K562 (cell line): Measurements from ENCODE around the gene LLGL2. TPM values are rescaled to one million over a fixed set of nuclear protein-coding genes. Genes with fewer than 3 reads are reported as not detected.

Experiments
- ATAC-seq: fragments of 200-7000 bp; cut with Tn5 transposase; 3 replicates; pipeline ENCODE4 v1.9.1; 2020; ENCODE audit warnings: moderate library complexity
- BruUV-seq: library from RNA; stranded (reverse); fragments of 400-500 nt; replicated peaks from 2 replicates; lab custom pipeline; 2021; lab: Mats Ljungman, UMichigan
- CTCF ChIA-PET: fragments of 300-600 bp; formaldehyde crosslinking; extraction: SDS; loops from one replicate; lab custom pipeline; 2021; ENCODE audit warnings: low intra/inter-chr PET ratio; lab: Yijun Ruan, JAX
- POLR2A ChIA-PET: fragments of 300-600, 350-650 bp; sonication (Branson Sonifier 250); formaldehyde crosslinking; extraction: SDS; loops from one replicate; lab custom pipeline; 2021; ENCODE audit warnings: antibody characterized with exemption, inconsistent platforms; lab: Yijun Ruan, JAX
- DNase-seq, 4 experiments: peaks; one replicate each; pipeline versions ENCODE4 v3.0.0 to v3.0.0-alpha.2; 2011 to 2018; ENCODE audit warnings: low spot score in 3 of 4, mixed read lengths in 3 of 4; ENCODE audit errors: extremely low read depth in 1 of 4
- FAIRE-seq: peaks from 2 replicates; lab custom pipeline; 2011; peaks lifted over from hg19 to GRCh38; lab: Jason Lieb, UNC
- H2AFZ ChIP-seq: 2 replicates; pipeline ENCODE4 v1.6.0; 2011; ENCODE audit warnings: low read depth, low read length, control low read depth, inconsistent platforms
- H3K27ac ChIP-seq: fragments of 200-600 bp; 3 replicates; pipeline ENCODE4 v1.8.0; 2011; ENCODE audit warnings: low read depth, mild to moderate bottlenecking, control low read depth, inconsistent platforms, low read length, moderate library complexity, mixed read lengths; ENCODE audit errors: extremely low read depth
- H3K27me3 ChIP-seq, 2 experiments: fragments of 300-600 bp in 1 of 2; 2 replicates in 1 of 2; 3 replicates in 1 of 2; pipeline versions ENCODE4 v1.6.0 to v1.8.0; 2011; ENCODE audit warnings: inconsistent platforms in 2 of 2, low read length in 2 of 2, mild to moderate bottlenecking in 1 of 2, mixed read lengths in 1 of 2, moderate library complexity in 1 of 2; ENCODE audit not compliant: control insufficient read depth in 2 of 2, insufficient read depth in 2 of 2
- H3K36me3 ChIP-seq: fragments of 300-600 bp; 3 replicates; pipeline ENCODE4 v1.8.0; 2011; ENCODE audit warnings: mild to moderate bottlenecking, low read length, inconsistent platforms; ENCODE audit not compliant: control insufficient read depth, insufficient read depth
- H3K4me1 ChIP-seq, 2 experiments: fragments of 200-600 bp in 1 of 2; replicated peaks in 1 of 2; 2 replicates in 1 of 2; 3 replicates in 1 of 2; pipeline versions ENCODE4 v1.5.1 to v1.8.0; 2011; ENCODE audit warnings: inconsistent platforms in 2 of 2, low read length in 2 of 2, mild to moderate bottlenecking in 1 of 2, mixed read lengths in 1 of 2, moderate library complexity in 1 of 2; ENCODE audit not compliant: control insufficient read depth in 2 of 2, insufficient read depth in 2 of 2
- H3K4me2 ChIP-seq: 2 replicates; pipeline ENCODE4 v1.6.1; 2011; ENCODE audit warnings: low read length, control low read depth, inconsistent platforms, mixed read lengths; ENCODE audit not compliant: insufficient read depth
- H3K4me3 ChIP-seq: fragments of 200-600 bp; sonication (generic), shearing (Covaris generic); 2 replicates; pipeline ENCODE4 v1.5.1; 2016; ENCODE audit warnings: control low read depth, inconsistent platforms
- H3K79me2 ChIP-seq: fragments of 200-600 bp; 3 replicates; pipeline ENCODE4 v1.8.0; 2011; ENCODE audit warnings: low read length, inconsistent platforms; ENCODE audit not compliant: control insufficient read depth, insufficient read depth
- H3K9ac ChIP-seq, 2 experiments: 2 replicates each; pipeline versions ENCODE4 v1.6.0 to v1.6.1; 2011; ENCODE audit warnings: low read depth in 2 of 2, low read length in 2 of 2, control low read depth in 1 of 2, inconsistent platforms in 1 of 2, mild to moderate bottlenecking in 1 of 2, mixed read lengths in 1 of 2; ENCODE audit not compliant: insufficient read depth in 1 of 2
- H3K9me1 ChIP-seq: one replicate; pipeline ENCODE4 v1.6.0; 2011; ENCODE audit warnings: inconsistent platforms, mild to moderate bottlenecking, low read length, moderate library complexity; ENCODE audit not compliant: control insufficient read depth, insufficient read depth
- H3K9me3 ChIP-seq: replicated peaks from 2 replicates; pipeline ENCODE4 v1.5.1; 2011; ENCODE audit warnings: low read depth, low read length, inconsistent platforms; ENCODE audit not compliant: control insufficient read depth, insufficient read depth
- H4K20me1 ChIP-seq: replicated peaks from 2 replicates; pipeline ENCODE4 v1.6.1; 2011; ENCODE audit warnings: low read length, inconsistent platforms, mixed read lengths; ENCODE audit not compliant: control insufficient read depth, insufficient read depth
- CHCHD3 ChIP-seq: fragments of 250-450 bp; sonication (Bioruptor Pico); IDR thresholded peaks from 2 replicates; pipeline ENCODE4 v2.1.2; 2022; ENCODE audit warnings: mild to moderate bottlenecking
- CHD4 ChIP-seq: fragments of 200-600 bp; sonication (generic); IDR thresholded peaks from 3 replicates; pipeline ENCODE4 v1.6.1; 2012; ENCODE audit warnings: low read depth, mild to moderate bottlenecking, mixed read lengths, low read length, inconsistent platforms; ENCODE audit not compliant: insufficient read depth, insufficient replicate concordance, poor library complexity, severe bottlenecking
- CREM ChIP-seq: IDR thresholded peaks from 2 replicates; pipeline ENCODE4 v1.6.1; 2014; ENCODE audit warnings: antibody characterized with exemption, low read depth
- DIDO1 ChIP-seq: fragments of 450-650 bp; IDR thresholded peaks from 2 replicates; pipeline ENCODE4 v1.6.1; 2016; ENCODE audit warnings: low read depth, missing biosample characterization, missing genetic modification characterization
- EP400 ChIP-seq: fragments of 450-650 bp; IDR thresholded peaks from 2 replicates; pipeline ENCODE4 v1.6.1; 2017; ENCODE audit warnings: antibody characterized with exemption, mild to moderate bottlenecking, moderate library complexity
- FOS ChIP-seq: IDR thresholded peaks from 3 replicates; pipeline ENCODE4 v1.6.1; 2011; ENCODE audit not compliant: insufficient read length; ENCODE audit errors: extremely low read depth
- POLR3A ChIP-seq: IDR thresholded peaks from 2 replicates; pipeline ENCODE4 v1.6.1; 2011; ENCODE audit warnings: borderline replicate concordance, mild to moderate bottlenecking, moderate library complexity; ENCODE audit not compliant: insufficient read length, insufficient read depth; ENCODE audit errors: extremely low read depth
- RBM34 ChIP-seq: fragments of 200-400 bp; formaldehyde crosslinking; IDR thresholded peaks from 2 replicates; pipeline ENCODE4 v1.6.1; 2018; ENCODE audit warnings: low read length, borderline replicate concordance; ENCODE audit not compliant: insufficient read depth
- SREBF2 ChIP-seq: sonication (generic); formaldehyde crosslinking; IDR thresholded peaks from 2 replicates; pipeline ENCODE4 v1.4.0; 2020; ENCODE audit warnings: mild to moderate bottlenecking, missing genetic modification reagents
- TGIF2 ChIP-seq: sonication (generic); formaldehyde crosslinking; IDR thresholded peaks from 2 replicates; pipeline ENCODE4 v1.8.1; 2022; ENCODE audit warnings: mild to moderate bottlenecking, missing genetic modification reagents, moderate library complexity
- ZBTB8A ChIP-seq: fragments of 450-650 bp; IDR thresholded peaks from 2 replicates; pipeline ENCODE4 v1.6.1; 2018; ENCODE audit warnings: mild to moderate bottlenecking, moderate library complexity; ENCODE audit not compliant: partially characterized antibody
- ZNF143 ChIP-seq: sonication (generic); formaldehyde crosslinking; IDR thresholded peaks from 2 replicates; pipeline ENCODE4 v1.9.0; 2022; ENCODE audit warnings: mild to moderate bottlenecking, missing genetic modification reagents
- ZNF224 ChIP-seq: sonication (generic); formaldehyde crosslinking; IDR thresholded peaks from 2 replicates; pipeline ENCODE4 v1.8.0; 2022; ENCODE audit warnings: mild to moderate bottlenecking, missing genetic modification reagents
- WGBS: fragments of 100-300 bp; shearing (Covaris generic); methylation state at CpG from one replicate; pipeline ENCODE4 v1.1.6; 2016; ENCODE audit warnings: low coverage, mixed read lengths; ENCODE audit not compliant: insufficient coverage; ENCODE audit errors: missing lambda C conversion rate; 5-methylcytosine and 5-hydroxymethylcytosine counted together
- in situ Hi-C: fragments of 300-500 bp; cut with MboI; formaldehyde crosslinking; loops from 4 replicates; pipeline ENCODE4 v1.15.0; 2018; ENCODE audit warnings: inconsistent platforms, mixed read lengths
- intact Hi-C: fragments of 100-400 bp; cut with micrococcal nuclease; formaldehyde crosslinking; loops from 2 replicates; pipeline ENCODE4 v1.14.2; 2022
- polyA plus RNA-seq, 8 experiments: library from polyadenylated mRNA; depleted of rRNA in 4 of 8; stranded (reverse) in 5 of 8; unstranded in 3 of 8; fragments of >200 nt; fragmentation: Nextera tagmentation in 2 of 8; fragmentation: Illumina TruSeq in 1 of 8; extraction: Ambion mirVana in 2 of 8; extraction: Trizol in 1 of 8; gene quantifications; 2 replicates each; pipeline versions ENCODE4 v1.2.1 to v1.2.3, GENCODE V29; 2011 to 2014; ENCODE audit warnings: inconsistent platforms in 1 of 8, missing spikeins in 1 of 8
- total RNA-seq, 7 experiments: library from RNA; depleted of rRNA in 6 of 7; stranded (reverse); fragments of >200 nt in 6 of 7; fragmentation: Illumina TruSeq in 2 of 7; extraction: Trizol in 2 of 7; gene quantifications; 2 replicates each; pipeline versions ENCODE4 v1.2.1 to v1.2.3, GENCODE V29; 2011 to 2021; ENCODE audit warnings: low replicate concordance in 1 of 7
- TF ChIP-seq, protein P1 (sequence below), 2 experiments: fragments of 450-650 bp in 1 of 2; sonication (generic) in 1 of 2; formaldehyde crosslinking; conservative IDR thresholded peaks; 2 replicates each; pipeline versions ENCODE4 v1.4.0 to v1.8.1; 2020 to 2022; ENCODE audit warnings: mild to moderate bottlenecking in 1 of 2, missing genetic modification reagents in 1 of 2
- TF ChIP-seq, protein P2 (sequence below): fragments of 450-650 bp; IDR thresholded peaks from 2 replicates; pipeline ENCODE4 v1.6.1; 2018; ENCODE audit not compliant: partially characterized antibody
- TF ChIP-seq, protein P3 (sequence below): fragments of 450-650 bp; conservative IDR thresholded peaks from 2 replicates; pipeline ENCODE4 v1.6.1; 2016; ENCODE audit warnings: missing genetic modification characterization, low read depth, mild to moderate bottlenecking, missing compliant biosample characterization, moderate library complexity
- TF ChIP-seq, protein P4 (sequence below): IDR thresholded peaks from 2 replicates; pipeline ENCODE4 v1.6.1; 2011; ENCODE audit not compliant: insufficient read length; ENCODE audit errors: extremely low read depth

The LLGL2 gene
- total and polyA plus RNA-seq, 9 of the 15 experiments (the other 6 are each of a cell fraction or from before 2014, with no cell fraction given): 0.32 to 24.4 (median 10.2) TPM

DNA sequence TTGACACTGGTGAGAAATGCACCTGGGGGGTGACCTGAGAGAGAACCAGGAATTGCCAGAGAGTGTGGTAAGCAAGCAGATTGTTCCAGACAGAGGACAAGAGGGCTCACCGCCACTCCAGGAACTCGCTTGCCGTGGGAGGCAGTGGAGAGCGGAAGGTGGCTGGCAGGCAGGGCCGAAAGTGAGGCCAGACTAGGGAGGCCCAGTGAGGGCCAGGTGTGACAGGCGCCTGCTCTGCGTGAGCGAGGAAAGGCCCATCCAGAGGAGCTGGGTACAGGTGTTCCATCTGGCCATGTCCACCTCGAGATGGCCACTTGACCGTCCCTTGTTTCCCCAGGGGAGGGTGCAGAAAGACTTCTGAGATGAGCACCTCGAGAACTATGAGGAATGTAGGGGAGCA is 50.2 kb downstream of the LLGL2 start:
- no peak overlapping the region for H3K27ac ChIP-seq
- FAIRE-seq (no peak), DNase-seq (no peak), ATAC-seq (no peak)
- H4K20me1 ChIP-seq: no peaks in the 10 kb centered on the region
- peak overlapping the region in 1 of 2 experiments; percentile 36; a peak in 1 of 4 replicates for H3K9ac ChIP-seq
- H2AFZ ChIP-seq: no peak overlapping the region
- POLR2A ChIA-PET: no interaction called here
- H3K9me3 ChIP-seq: no peaks in the 10 kb centered on the region
- in situ Hi-C loops: no loop called here
- no TSS peak for BruUV-seq
- no peaks in the 10 kb centered on the region for H3K79me2 ChIP-seq
- WGBS: 55% methylated on average over 11 of the region's 11 CpGs
- no peaks in the 10 kb centered on the region for H3K27me3 ChIP-seq
- H3K4me1 ChIP-seq: peaks cover 15 to 31% of the 10 kb centered on the region in 2 experiments
- no peaks in the 10 kb centered on the region; the same call in 2 of the 3 replicates for H3K36me3 ChIP-seq
- H3K4me3 ChIP-seq: no peak overlapping the region
- intact Hi-C loops: no loop called here
- CTCF ChIA-PET: no interaction called here
- no peaks in the 10 kb centered on the region for H3K9me1 ChIP-seq
- no peak overlapping the region for H3K4me2 ChIP-seq
- TF ChIP-seq CHD4 (no peak), ZBTB8A (no peak), RBM34 (no peak), EP400 (no peak), CHCHD3 (CRISPR knock-in tag) (no peak), FOS (no peak), CREM (no peak), TGIF2 (CRISPR knock-in tag) (no peak), DIDO1 (tag) (no peak), POLR3A (no peak), SREBF2 (CRISPR knock-in tag) (no peak), ZNF224 (CRISPR knock-in tag) (no peak), ZNF143 (CRISPR knock-in tag) (no peak)
- TF ChIP-seq, protein P1, sequence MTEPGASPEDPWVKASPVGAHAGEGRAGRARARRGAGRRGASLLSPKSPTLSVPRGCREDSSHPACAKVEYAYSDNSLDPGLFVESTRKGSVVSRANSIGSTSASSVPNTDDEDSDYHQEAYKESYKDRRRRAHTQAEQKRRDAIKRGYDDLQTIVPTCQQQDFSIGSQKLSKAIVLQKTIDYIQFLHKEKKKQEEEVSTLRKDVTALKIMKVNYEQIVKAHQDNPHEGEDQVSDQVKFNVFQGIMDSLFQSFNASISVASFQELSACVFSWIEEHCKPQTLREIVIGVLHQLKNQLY (CRISPR knock-in tag; conservative IDR thresholded peaks at IDR 0.05): no peak
- TF ChIP-seq, protein P2, sequence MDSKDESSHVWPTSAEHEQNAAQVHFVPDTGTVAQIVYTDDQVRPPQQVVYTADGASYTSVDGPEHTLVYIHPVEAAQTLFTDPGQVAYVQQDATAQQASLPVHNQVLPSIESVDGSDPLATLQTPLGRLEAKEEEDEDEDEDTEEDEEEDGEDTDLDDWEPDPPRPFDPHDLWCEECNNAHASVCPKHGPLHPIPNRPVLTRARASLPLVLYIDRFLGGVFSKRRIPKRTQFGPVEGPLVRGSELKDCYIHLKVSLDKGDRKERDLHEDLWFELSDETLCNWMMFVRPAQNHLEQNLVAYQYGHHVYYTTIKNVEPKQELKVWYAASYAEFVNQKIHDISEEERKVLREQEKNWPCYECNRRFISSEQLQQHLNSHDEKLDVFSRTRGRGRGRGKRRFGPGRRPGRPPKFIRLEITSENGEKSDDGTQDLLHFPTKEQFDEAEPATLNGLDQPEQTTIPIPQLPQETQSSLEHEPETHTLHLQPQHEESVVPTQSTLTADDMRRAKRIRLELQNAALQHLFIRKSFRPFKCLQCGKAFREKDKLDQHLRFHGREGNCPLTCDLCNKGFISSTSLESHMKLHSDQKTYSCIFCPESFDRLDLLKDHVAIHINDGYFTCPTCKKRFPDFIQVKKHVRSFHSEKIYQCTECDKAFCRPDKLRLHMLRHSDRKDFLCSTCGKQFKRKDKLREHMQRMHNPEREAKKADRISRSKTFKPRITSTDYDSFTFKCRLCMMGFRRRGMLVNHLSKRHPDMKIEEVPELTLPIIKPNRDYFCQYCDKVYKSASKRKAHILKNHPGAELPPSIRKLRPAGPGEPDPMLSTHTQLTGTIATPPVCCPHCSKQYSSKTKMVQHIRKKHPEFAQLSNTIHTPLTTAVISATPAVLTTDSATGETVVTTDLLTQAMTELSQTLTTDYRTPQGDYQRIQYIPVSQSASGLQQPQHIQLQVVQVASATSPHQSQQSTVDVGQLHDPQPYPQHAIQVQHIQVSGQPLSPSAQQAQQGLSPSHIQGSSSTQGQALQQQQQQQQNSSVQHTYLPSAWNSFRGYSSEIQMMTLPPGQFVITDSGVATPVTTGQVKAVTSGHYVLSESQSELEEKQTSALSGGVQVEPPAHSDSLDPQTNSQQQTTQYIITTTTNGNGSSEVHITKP: no peak
- TF ChIP-seq, protein P3, sequence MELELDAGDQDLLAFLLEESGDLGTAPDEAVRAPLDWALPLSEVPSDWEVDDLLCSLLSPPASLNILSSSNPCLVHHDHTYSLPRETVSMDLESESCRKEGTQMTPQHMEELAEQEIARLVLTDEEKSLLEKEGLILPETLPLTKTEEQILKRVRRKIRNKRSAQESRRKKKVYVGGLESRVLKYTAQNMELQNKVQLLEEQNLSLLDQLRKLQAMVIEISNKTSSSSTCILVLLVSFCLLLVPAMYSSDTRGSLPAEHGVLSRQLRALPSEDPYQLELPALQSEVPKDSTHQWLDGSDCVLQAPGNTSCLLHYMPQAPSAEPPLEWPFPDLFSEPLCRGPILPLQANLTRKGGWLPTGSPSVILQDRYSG (tag): no peak
- TF ChIP-seq, protein P4, sequence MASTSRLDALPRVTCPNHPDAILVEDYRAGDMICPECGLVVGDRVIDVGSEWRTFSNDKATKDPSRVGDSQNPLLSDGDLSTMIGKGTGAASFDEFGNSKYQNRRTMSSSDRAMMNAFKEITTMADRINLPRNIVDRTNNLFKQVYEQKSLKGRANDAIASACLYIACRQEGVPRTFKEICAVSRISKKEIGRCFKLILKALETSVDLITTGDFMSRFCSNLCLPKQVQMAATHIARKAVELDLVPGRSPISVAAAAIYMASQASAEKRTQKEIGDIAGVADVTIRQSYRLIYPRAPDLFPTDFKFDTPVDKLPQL: no peak
